AG04450 (cell line): ENCODE data around the gene MACROD2. TPM values are rescaled to one million over a fixed set of nuclear protein-coding genes. Genes with fewer than 3 reads are reported as not detected.

ENCODE experiments used
- CTCF ChIA-PET: fragments of 300-600, 350-600 bp; formaldehyde crosslinking; extraction: SDS; loops from one replicate; lab custom pipeline; 2022; ENCODE audit warnings: antibody characterized with exemption, inconsistent platforms; lab: Charles Lee
- POLR2A ChIA-PET: fragments of 350-600 bp; formaldehyde crosslinking; extraction: SDS; loops from one replicate; lab custom pipeline; 2021; ENCODE audit warnings: antibody characterized with exemption, inconsistent platforms; lab: Yijun Ruan, JAX
- DNase-seq: peaks from one replicate; pipeline ENCODE4 v3.0.0-alpha.2; 2011; ENCODE audit warnings: low read depth, low spot score
- H3K27ac ChIP-seq: one replicate; pipeline ENCODE4 v1.5.1; 2012; ENCODE audit warnings: low read depth, low read length, control low read depth
- H3K27me3 ChIP-seq: one replicate; pipeline ENCODE4 v1.6.0; 2012; ENCODE audit warnings: low read length; ENCODE audit not compliant: control insufficient read depth, insufficient read depth
- H3K4me3 ChIP-seq: 2 replicates; pipeline ENCODE4 v1.5.1; 2011; ENCODE audit warnings: mild to moderate bottlenecking, low read depth, low read length, control low read depth
- H3K9me3 ChIP-seq: 2 replicates; pipeline ENCODE4 v1.5.1; 2012; ENCODE audit warnings: low read length; ENCODE audit not compliant: control insufficient read depth, insufficient read depth
- CTCF ChIP-seq: IDR thresholded peaks from 2 replicates; pipeline ENCODE4 v1.5.1; 2011; ENCODE audit warnings: low read depth, low read length, control low read depth, inconsistent platforms
- polyA plus RNA-seq: library from polyadenylated mRNA; depleted of rRNA; stranded (reverse); fragments of >200 nt; gene quantifications from 2 replicates; pipeline ENCODE4 v1.2.3, GENCODE V29; 2011

The MACROD2 gene
- polyA plus RNA-seq, 1 experiment, result 0.02 TPM

DNA sequence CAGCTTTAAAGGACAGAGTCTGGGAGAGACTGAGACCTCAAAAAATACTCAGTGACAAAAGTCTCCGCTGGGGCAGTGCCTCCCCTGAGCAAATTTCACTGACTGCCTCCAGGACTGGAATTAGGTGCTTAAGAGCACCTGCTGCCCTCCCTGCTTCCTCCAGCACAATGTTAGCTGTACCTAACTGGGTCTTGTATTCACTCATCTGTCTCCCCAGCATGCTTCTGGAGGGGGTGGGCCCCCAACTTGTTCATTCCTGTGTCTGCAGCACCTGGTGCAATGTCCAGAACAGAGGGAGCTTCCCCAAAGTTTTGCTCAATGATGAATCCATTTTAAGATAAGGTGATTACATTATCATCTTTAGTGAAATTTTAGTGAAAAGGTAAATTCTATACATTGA is 1927.2 kb downstream of the MACROD2 start:
- no peak for TF ChIP-seq CTCF
- H3K27me3 ChIP-seq, result no peaks in the 10 kb centered on the region

DNA sequence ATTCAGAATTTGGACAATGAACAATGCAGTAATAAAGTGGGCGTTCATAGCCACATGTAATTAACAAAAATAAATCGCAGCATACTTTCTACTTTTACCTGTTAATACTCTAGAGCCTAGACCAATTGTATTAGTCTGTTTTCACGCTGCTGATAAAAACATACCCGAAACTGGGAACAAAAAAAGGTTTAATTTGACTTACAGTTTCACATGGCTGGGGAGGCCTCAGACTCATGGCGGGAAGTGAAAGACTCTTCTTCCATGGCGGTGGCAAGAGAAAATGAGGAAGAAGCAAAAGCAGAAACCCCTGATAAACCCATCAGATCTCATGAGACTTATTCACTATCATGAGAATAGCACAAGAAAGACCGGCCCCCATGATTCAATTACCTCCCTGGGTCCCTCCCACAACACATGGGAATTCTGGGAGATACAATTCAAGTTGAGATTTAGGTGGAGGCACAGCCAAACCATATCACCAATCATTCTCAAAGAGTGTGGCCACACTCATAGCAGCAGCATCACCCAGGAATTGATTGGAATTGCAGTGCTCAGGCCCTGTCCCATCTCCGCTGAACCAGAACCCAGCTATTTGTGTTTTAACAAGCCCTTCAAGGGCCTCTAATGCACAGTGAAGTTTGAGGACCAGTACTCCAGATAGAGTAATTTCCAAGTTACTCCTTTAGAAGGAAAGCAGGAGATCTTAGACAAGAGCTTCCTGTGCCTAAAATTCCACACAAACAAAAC is 1927.9 kb downstream of the MACROD2 start:
- POLR2A ChIA-PET, result no interaction called here
- no peak overlapping the region for H3K27ac ChIP-seq
- DNase-seq, result no peak
- CTCF ChIA-PET, result no interaction called here
- H3K27me3 ChIP-seq, result no peaks in the 10 kb centered on the region
- no peaks in the 10 kb centered on the region for H3K9me3 ChIP-seq
- no peak overlapping the region for H3K4me3 ChIP-seq
- TF ChIP-seq CTCF, result no peak

More for the DNA sequence above, 1927.2 kb downstream of the MACROD2 start:
- Histone ChIP-seq H3K4me3 (no peak overlapping the region), H3K27ac (no peak overlapping the region), H3K9me3 (no peaks in the 10 kb centered on the region)
- DNase-seq, result no peak
- POLR2A ChIA-PET, result no interaction called here
- CTCF ChIA-PET, result no interaction called here

DNA sequence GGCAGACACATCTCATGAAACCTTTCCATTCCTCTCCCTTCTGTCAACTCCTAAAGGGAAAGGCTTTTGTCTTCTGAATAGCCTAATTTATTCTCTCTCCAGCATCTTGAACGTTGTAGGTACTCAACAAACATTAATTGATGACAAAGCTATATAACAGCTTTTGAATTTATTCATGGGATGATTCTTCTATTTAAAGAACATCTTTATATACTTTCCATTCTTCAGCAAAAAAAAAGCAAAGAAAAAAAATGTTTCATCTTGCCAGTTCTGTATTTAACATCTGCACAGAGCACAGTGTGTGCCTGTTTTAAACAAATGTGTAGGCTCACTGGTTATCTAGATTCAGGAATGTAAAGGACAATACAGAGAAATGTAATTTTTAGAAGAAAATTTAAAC is 1929.2 kb downstream of the MACROD2 start:
- no peak for TF ChIP-seq CTCF
- DNase-seq, result no peak
- Histone ChIP-seq H3K27ac (no peak overlapping the region), H3K9me3 (no peaks in the 10 kb centered on the region), H3K4me3 (no peak overlapping the region), H3K27me3 (no peaks in the 10 kb centered on the region)
- CTCF ChIA-PET, result no interaction called here
- POLR2A ChIA-PET, result no interaction called here

- CTCF ChIA-PET, result no interaction called here
Measured at GRCh38 chr20:15925376-15925775, 1930.1 kb downstream of the MACROD2 start.

More at GRCh38 chr20:15925376-15925775, 1930.1 kb downstream of the MACROD2 start:
- no peak overlapping the region for H3K27ac ChIP-seq
- H3K4me3 ChIP-seq, result no peak overlapping the region
- no peaks in the 10 kb centered on the region for H3K9me3 ChIP-seq
- TF ChIP-seq CTCF, result no peak
- POLR2A ChIA-PET, result no interaction called here
- no peaks in the 10 kb centered on the region for H3K27me3 ChIP-seq
- no peak for DNase-seq
